HepG2 (cell line): Measurements from ENCODE around the gene BLOC1S1. TPM values are rescaled to one million over a fixed set of nuclear protein-coding genes. Genes with fewer than 3 reads are reported as not detected.

Experiments
- BCL3 ChIP-seq: sonication (generic); formaldehyde crosslinking; IDR thresholded peaks from 2 replicates; pipeline ENCODE4 v1.5.1; 2020; ENCODE audit warnings: mild to moderate bottlenecking, missing genetic modification reagents, moderate library complexity
- CCDC6 ChIP-seq: sonication (generic); formaldehyde crosslinking; IDR thresholded peaks from 2 replicates; pipeline ENCODE4 v1.8.1; 2022; ENCODE audit warnings: mild to moderate bottlenecking, missing genetic modification reagents, moderate library complexity
- DMTF1 ChIP-seq: sonication (generic); formaldehyde crosslinking; IDR thresholded peaks from 2 replicates; pipeline ENCODE4 v1.4.0; 2020; ENCODE audit warnings: mild to moderate bottlenecking, missing genetic modification reagents
- HNF4G ChIP-seq, 2 experiments: sonication (generic) in 1 of 2; formaldehyde crosslinking in 1 of 2; IDR thresholded peaks; 2 replicates each; pipeline versions ENCODE4 v1.4.0 to v1.6.1; 2011 to 2020; ENCODE audit warnings: borderline replicate concordance in 2 of 2, low read depth in 2 of 2, mild to moderate bottlenecking in 2 of 2, low read length in 1 of 2, missing genetic modification reagents in 1 of 2, moderate library complexity in 1 of 2
- JUND ChIP-seq: sonication (generic); formaldehyde crosslinking; IDR thresholded peaks from 2 replicates; pipeline ENCODE4 v1.8.0; 2022; ENCODE audit warnings: mild to moderate bottlenecking, missing genetic modification reagents
- KLF11 ChIP-seq: IDR thresholded peaks from 2 replicates; pipeline ENCODE4 v1.6.1; 2016; ENCODE audit warnings: missing compliant biosample characterization
- MTA1 ChIP-seq: sonication (generic); formaldehyde crosslinking; IDR thresholded peaks from 2 replicates; pipeline ENCODE4 v1.4.0; 2020; ENCODE audit warnings: missing genetic modification reagents, mild to moderate bottlenecking, borderline replicate concordance
- TAF15 ChIP-seq: fragments of 200-400 bp; formaldehyde crosslinking; IDR thresholded peaks from one replicate; pipeline ENCODE4 v1.6.1; 2018; ENCODE audit warnings: mild to moderate bottlenecking, low read depth, low read length; ENCODE audit not compliant: poor library complexity, severe bottlenecking
- ZBTB40 ChIP-seq, 2 experiments: fragments of 450-650 bp in 1 of 2; sonication (generic) in 1 of 2; formaldehyde crosslinking in 1 of 2; IDR thresholded peaks; 2 replicates each; pipeline versions ENCODE4 v1.6.1 to v1.8.0; 2016 to 2022; ENCODE audit warnings: antibody characterized with exemption in 1 of 2, mild to moderate bottlenecking in 1 of 2, missing genetic modification reagents in 1 of 2
- ZFP82 ChIP-seq: sonication (generic); formaldehyde crosslinking; IDR thresholded peaks from 2 replicates; pipeline ENCODE4 v1.5.1; 2020; ENCODE audit warnings: mild to moderate bottlenecking, missing genetic modification reagents, borderline replicate concordance
- ZGPAT ChIP-seq: IDR thresholded peaks from 2 replicates; pipeline ENCODE4 v1.6.1; 2016; ENCODE audit warnings: mild to moderate bottlenecking
- polyA plus RNA-seq, 8 experiments: library from polyadenylated mRNA; depleted of rRNA in 3 of 8; stranded (reverse) in 7 of 8; unstranded in 1 of 8; fragments of >200 nt; fragmentation: Illumina TruSeq in 4 of 8; extraction: Trizol in 4 of 8; gene quantifications; 2 replicates each; pipeline versions ENCODE4 v1.2.1 to v1.2.3, GENCODE V29; 2011 to 2016; ENCODE audit warnings: low read depth in 4 of 8, missing spikeins in 1 of 8, mixed read lengths in 1 of 8; ENCODE audit not compliant: insufficient read depth in 1 of 8
- total RNA-seq, 5 experiments: library from RNA; depleted of rRNA; stranded (reverse); fragments of >200 nt; fragmentation: Illumina TruSeq; extraction: Trizol; gene quantifications; 2 replicates each; pipeline ENCODE4 v1.2.3, GENCODE V29; 2016; ENCODE audit warnings: low read depth in 1 of 5

BLOC1S1 gene
- total and polyA plus RNA-seq, 2 of the 13 experiments (the other 11 are each of a cell fraction or from before 2014, with no cell fraction given) = 55.1 to 95.3 TPM

- no peak for TF ChIP-seq CCDC6 (CRISPR knock-in tag)
- no peak; the same call in 1 of the 2 replicates for TF ChIP-seq ZGPAT (CRISPR knock-in tag)
- no peak for TF ChIP-seq TAF15
- no peak for TF ChIP-seq HNF4G (IDR thresholded peaks at IDR 0.05; ENCODE audit: borderline replicate concordance, low read depth, low read length)
- TF ChIP-seq HNF4G (CRISPR knock-in tag; IDR thresholded peaks at IDR 0.05; ENCODE audit: borderline replicate concordance, low read depth) = no peak
- TF ChIP-seq MTA1 (CRISPR knock-in tag) = no peak
- TF ChIP-seq KLF11 = no peak
- no peak for TF ChIP-seq JUND (CRISPR knock-in tag)
- no peak for TF ChIP-seq DMTF1 (CRISPR knock-in tag)
- no peak for TF ChIP-seq ZBTB40 (IDR thresholded peaks at IDR 0.05)
- TF ChIP-seq ZBTB40 (CRISPR knock-in tag; IDR thresholded peaks at IDR 0.05) = no peak; the same call in 1 of the 2 replicates
- TF ChIP-seq BCL3 = no peak
- no peak for TF ChIP-seq ZFP82 (CRISPR knock-in tag)
These were observed 12.5 kb downstream of the BLOC1S1 start (continued) for GRCh38 chr12:55728186-55728938.
